K562 (cell line): ENCODE results near the gene FBXW11. TPM values are rescaled to one million over a fixed set of nuclear protein-coding genes. Genes with fewer than 3 reads are reported as not detected.
A peak's percentile ranks its signal among the peaks of the same experiment; 100 is the strongest.

Source experiments
- EZH2 ChIP-seq: IDR thresholded peaks from 2 replicates; pipeline ENCODE4 v1.6.1; 2012; ENCODE audit warnings: low read depth, mild to moderate bottlenecking, inconsistent platforms, low read length, borderline replicate concordance
- GATAD2B ChIP-seq: fragments of 450-650 bp; IDR thresholded peaks from 2 replicates; pipeline ENCODE4 v1.6.1; 2017; ENCODE audit warnings: mild to moderate bottlenecking, borderline replicate concordance
- KDM5B ChIP-seq: fragments of 200-600 bp; sonication (generic); IDR thresholded peaks from 2 replicates; pipeline ENCODE4 v1.6.1; 2012; ENCODE audit warnings: low read depth, mild to moderate bottlenecking, moderate library complexity, low read length, control low read depth, inconsistent platforms; ENCODE audit not compliant: insufficient replicate concordance
- MEF2A ChIP-seq: IDR thresholded peaks from 2 replicates; pipeline ENCODE4 v1.6.1; 2011; ENCODE audit warnings: low read depth, mild to moderate bottlenecking, low read length, moderate library complexity; ENCODE audit not compliant: control insufficient read depth
- SMARCE1 ChIP-seq: fragments of 450-650 bp; IDR thresholded peaks from 2 replicates; pipeline ENCODE4 v1.7.1; 2016; ENCODE audit warnings: mild to moderate bottlenecking
- TAL1 ChIP-seq: fragments of 450-650 bp; IDR thresholded peaks from 2 replicates; pipeline ENCODE4 v1.6.1; 2016; ENCODE audit warnings: mild to moderate bottlenecking
- ZNF175 ChIP-seq: fragments of 200-800 bp; sonication (Bioruptor generic); IDR thresholded peaks from 2 replicates; pipeline ENCODE4 v1.6.1; 2016; ENCODE audit warnings: low read depth, mild to moderate bottlenecking, missing genetic modification characterization, missing compliant biosample characterization
- polyA plus RNA-seq, 8 experiments: library from polyadenylated mRNA; depleted of rRNA in 4 of 8; stranded (reverse) in 5 of 8; unstranded in 3 of 8; fragments of >200 nt; fragmentation: Nextera tagmentation in 2 of 8; fragmentation: Illumina TruSeq in 1 of 8; extraction: Ambion mirVana in 2 of 8; extraction: Trizol in 1 of 8; gene quantifications; 2 replicates each; pipeline versions ENCODE4 v1.2.1 to v1.2.3, GENCODE V29; 2011 to 2014; ENCODE audit warnings: inconsistent platforms in 1 of 8, missing spikeins in 1 of 8
- total RNA-seq, 7 experiments: library from RNA; depleted of rRNA in 6 of 7; stranded (reverse); fragments of >200 nt in 6 of 7; fragmentation: Illumina TruSeq in 2 of 7; extraction: Trizol in 2 of 7; gene quantifications; 2 replicates each; pipeline versions ENCODE4 v1.2.1 to v1.2.3, GENCODE V29; 2011 to 2021; ENCODE audit warnings: low replicate concordance in 1 of 7
- TF ChIP-seq, protein P1 (sequence below): sonication (generic); formaldehyde crosslinking; IDR thresholded peaks from 2 replicates; pipeline ENCODE4 v1.8.1; 2023; ENCODE audit warnings: mild to moderate bottlenecking, missing genetic modification reagents
- TF ChIP-seq, protein P2 (sequence below): sonication (generic); formaldehyde crosslinking; IDR thresholded peaks from 2 replicates; pipeline ENCODE4 v1.8.1; 2023; ENCODE audit warnings: mild to moderate bottlenecking, missing genetic modification reagents, moderate library complexity
- TF ChIP-seq, protein P3 (sequence below): fragments of 450-650 bp; formaldehyde crosslinking; IDR thresholded peaks from 2 replicates; pipeline ENCODE4 v1.4.0; 2020; ENCODE audit warnings: mild to moderate bottlenecking, moderate library complexity
- TF ChIP-seq, protein P4 (sequence below): fragments of 450-650 bp; IDR thresholded peaks from 2 replicates; pipeline ENCODE4 v1.6.1; 2016; ENCODE audit warnings: missing biosample characterization, missing genetic modification characterization
- TF ChIP-seq, protein P5 (sequence below): IDR thresholded peaks from 3 replicates; pipeline ENCODE4 v1.6.1; 2011; ENCODE audit warnings: borderline replicate concordance, mild to moderate bottlenecking, moderate library complexity; ENCODE audit not compliant: insufficient read length; ENCODE audit errors: extremely low read depth

Gene FBXW11
- total and polyA plus RNA-seq, 9 of the 15 experiments (the other 6 are each of a cell fraction or from before 2014, with no cell fraction given): 3.0 to 28.6 (median 23.6) TPM

DNA sequence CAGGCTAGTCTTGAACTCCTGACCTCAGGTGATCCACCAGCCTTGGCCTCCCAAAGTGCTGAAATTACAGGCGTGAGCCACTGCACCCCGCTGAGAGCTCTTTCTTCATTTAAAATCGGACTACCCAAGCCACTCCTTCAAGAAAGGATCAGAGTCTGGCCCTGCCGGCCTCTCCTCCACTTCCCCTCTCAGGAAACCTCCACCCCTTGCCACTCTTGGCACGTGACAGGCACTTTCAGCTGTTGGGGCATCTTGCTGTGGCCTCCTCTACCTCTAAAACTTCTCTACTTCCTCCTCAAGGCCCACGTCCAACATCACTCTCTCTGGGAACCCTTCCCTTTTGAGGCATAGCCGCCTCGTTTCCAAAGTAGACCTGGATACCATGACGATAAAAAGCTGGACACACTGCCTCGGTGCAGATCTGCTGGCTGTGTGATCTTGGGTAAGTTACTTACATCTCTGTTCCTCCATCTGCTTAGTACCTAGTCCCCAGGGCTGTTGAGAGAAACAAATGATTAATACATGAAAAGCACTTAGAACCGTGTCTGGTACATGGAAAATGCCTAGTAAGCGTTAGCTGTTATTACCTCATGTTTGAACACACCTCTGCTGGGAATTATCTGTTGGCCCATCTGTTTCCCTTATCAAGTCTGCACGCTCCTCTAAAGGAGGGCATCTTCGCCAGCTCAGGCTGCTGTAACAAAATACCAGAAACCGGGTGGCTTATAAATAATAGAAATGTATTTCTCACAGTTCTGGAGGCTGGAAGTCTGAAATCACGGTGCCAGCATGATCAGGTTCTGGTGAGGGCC is 165.5 kb downstream of the FBXW11 start (continued):
- TF ChIP-seq ZNF175 (no peak), SMARCE1 (0 out of 2 replicates have a peak, but pooled peaks have one; percentile 26), MEF2A (no peak), EZH2 (no peak), KDM5B (no peak), TAL1 (peak; percentile 74), GATAD2B (no peak)
- TF ChIP-seq, protein P1, sequence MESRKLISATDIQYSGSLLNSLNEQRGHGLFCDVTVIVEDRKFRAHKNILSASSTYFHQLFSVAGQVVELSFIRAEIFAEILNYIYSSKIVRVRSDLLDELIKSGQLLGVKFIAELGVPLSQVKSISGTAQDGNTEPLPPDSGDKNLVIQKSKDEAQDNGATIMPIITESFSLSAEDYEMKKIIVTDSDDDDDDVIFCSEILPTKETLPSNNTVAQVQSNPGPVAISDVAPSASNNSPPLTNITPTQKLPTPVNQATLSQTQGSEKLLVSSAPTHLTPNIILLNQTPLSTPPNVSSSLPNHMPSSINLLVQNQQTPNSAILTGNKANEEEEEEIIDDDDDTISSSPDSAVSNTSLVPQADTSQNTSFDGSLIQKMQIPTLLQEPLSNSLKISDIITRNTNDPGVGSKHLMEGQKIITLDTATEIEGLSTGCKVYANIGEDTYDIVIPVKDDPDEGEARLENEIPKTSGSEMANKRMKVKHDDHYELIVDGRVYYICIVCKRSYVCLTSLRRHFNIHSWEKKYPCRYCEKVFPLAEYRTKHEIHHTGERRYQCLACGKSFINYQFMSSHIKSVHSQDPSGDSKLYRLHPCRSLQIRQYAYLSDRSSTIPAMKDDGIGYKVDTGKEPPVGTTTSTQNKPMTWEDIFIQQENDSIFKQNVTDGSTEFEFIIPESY (CRISPR knock-in tag): no peak
- TF ChIP-seq, protein P2, sequence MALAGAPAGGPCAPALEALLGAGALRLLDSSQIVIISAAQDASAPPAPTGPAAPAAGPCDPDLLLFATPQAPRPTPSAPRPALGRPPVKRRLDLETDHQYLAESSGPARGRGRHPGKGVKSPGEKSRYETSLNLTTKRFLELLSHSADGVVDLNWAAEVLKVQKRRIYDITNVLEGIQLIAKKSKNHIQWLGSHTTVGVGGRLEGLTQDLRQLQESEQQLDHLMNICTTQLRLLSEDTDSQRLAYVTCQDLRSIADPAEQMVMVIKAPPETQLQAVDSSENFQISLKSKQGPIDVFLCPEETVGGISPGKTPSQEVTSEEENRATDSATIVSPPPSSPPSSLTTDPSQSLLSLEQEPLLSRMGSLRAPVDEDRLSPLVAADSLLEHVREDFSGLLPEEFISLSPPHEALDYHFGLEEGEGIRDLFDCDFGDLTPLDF (CRISPR knock-in tag): no peak
- TF ChIP-seq, protein P3, sequence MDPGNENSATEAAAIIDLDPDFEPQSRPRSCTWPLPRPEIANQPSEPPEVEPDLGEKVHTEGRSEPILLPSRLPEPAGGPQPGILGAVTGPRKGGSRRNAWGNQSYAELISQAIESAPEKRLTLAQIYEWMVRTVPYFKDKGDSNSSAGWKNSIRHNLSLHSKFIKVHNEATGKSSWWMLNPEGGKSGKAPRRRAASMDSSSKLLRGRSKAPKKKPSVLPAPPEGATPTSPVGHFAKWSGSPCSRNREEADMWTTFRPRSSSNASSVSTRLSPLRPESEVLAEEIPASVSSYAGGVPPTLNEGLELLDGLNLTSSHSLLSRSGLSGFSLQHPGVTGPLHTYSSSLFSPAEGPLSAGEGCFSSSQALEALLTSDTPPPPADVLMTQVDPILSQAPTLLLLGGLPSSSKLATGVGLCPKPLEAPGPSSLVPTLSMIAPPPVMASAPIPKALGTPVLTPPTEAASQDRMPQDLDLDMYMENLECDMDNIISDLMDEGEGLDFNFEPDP: no peak
- TF ChIP-seq, protein P4, sequence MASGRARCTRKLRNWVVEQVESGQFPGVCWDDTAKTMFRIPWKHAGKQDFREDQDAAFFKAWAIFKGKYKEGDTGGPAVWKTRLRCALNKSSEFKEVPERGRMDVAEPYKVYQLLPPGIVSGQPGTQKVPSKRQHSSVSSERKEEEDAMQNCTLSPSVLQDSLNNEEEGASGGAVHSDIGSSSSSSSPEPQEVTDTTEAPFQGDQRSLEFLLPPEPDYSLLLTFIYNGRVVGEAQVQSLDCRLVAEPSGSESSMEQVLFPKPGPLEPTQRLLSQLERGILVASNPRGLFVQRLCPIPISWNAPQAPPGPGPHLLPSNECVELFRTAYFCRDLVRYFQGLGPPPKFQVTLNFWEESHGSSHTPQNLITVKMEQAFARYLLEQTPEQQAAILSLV (tag): no peak
- TF ChIP-seq, protein P5, sequence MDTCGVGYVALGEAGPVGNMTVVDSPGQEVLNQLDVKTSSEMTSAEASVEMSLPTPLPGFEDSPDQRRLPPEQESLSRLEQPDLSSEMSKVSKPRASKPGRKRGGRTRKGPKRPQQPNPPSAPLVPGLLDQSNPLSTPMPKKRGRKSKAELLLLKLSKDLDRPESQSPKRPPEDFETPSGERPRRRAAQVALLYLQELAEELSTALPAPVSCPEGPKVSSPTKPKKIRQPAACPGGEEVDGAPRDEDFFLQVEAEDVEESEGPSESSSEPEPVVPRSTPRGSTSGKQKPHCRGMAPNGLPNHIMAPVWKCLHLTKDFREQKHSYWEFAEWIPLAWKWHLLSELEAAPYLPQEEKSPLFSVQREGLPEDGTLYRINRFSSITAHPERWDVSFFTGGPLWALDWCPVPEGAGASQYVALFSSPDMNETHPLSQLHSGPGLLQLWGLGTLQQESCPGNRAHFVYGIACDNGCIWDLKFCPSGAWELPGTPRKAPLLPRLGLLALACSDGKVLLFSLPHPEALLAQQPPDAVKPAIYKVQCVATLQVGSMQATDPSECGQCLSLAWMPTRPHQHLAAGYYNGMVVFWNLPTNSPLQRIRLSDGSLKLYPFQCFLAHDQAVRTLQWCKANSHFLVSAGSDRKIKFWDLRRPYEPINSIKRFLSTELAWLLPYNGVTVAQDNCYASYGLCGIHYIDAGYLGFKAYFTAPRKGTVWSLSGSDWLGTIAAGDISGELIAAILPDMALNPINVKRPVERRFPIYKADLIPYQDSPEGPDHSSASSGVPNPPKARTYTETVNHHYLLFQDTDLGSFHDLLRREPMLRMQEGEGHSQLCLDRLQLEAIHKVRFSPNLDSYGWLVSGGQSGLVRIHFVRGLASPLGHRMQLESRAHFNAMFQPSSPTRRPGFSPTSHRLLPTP: no peak
